Progenitor cell of endocrine pancreas (in vitro differentiated cells): ENCODE data around the gene ECSCR. TPM values are rescaled to one million over a fixed set of nuclear protein-coding genes. Genes with fewer than 3 reads are reported as not detected.

ENCODE experiments used
- DNase-seq: peaks from one replicate; pipeline ENCODE4 v3.0.0; 2021; ENCODE audit warnings: low spot score; ENCODE audit not compliant: unreplicated experiment
- H3K27ac Mint-ChIP-seq: 2 replicates; pipeline ENCODE4 v1.8.0; 2021; ENCODE audit warnings: mild to moderate bottlenecking, moderate library complexity, mixed read lengths
- H3K27me3 Mint-ChIP-seq: 2 replicates; pipeline ENCODE4 v1.8.0; 2021; ENCODE audit warnings: mixed read lengths
- H3K36me3 Mint-ChIP-seq: 2 replicates; pipeline ENCODE4 v1.8.0; 2022; ENCODE audit warnings: mixed read lengths; ENCODE audit not compliant: insufficient read depth
- H3K4me1 Mint-ChIP-seq: 2 replicates; pipeline ENCODE4 v1.8.0; 2021; ENCODE audit warnings: low read depth, mixed read lengths
- H3K4me3 Mint-ChIP-seq: 2 replicates; pipeline ENCODE4 v1.8.0; 2021; ENCODE audit warnings: low read depth, mild to moderate bottlenecking, moderate library complexity, mixed read lengths
- H3K9me3 Mint-ChIP-seq: 2 replicates; pipeline ENCODE4 v1.8.0; 2021; ENCODE audit warnings: low read depth, mixed read lengths
- CTCF ChIP-seq: fragments of 200-600 bp; sonication (generic); IDR thresholded peaks from one replicate; pipeline ENCODE4 v1.5.0; 2021; ENCODE audit warnings: antibody characterized with exemption, mild to moderate bottlenecking; ENCODE audit not compliant: unreplicated experiment
- total RNA-seq: library from RNA; stranded (reverse); gene quantifications from 2 replicates; pipeline ENCODE4 v1.2.1, GENCODE V29; 2021

The ECSCR gene
- total RNA-seq, 1 donor from 2014 or later, result not detected

GRCh38 chr5:139407517-139407916, 55.0 kb downstream of the ECSCR start:
- no peak overlapping the region for H3K4me3 Mint-ChIP-seq
- H3K27me3 Mint-ChIP-seq, result no peaks in the 10 kb centered on the region
- no peak for DNase-seq
- no peaks in the 10 kb centered on the region for H3K36me3 Mint-ChIP-seq
- peaks cover 13% of the 10 kb centered on the region for H3K4me1 Mint-ChIP-seq
- no peaks in the 10 kb centered on the region for H3K9me3 Mint-ChIP-seq
- no peak for TF ChIP-seq CTCF
- no peak overlapping the region for H3K27ac Mint-ChIP-seq

- Mint-ChIP-seq H3K27me3 (no peaks in the 10 kb centered on the region), H3K4me1 (peaks cover 13% of the 10 kb centered on the region), H3K4me3 (no peak overlapping the region), H3K27ac (no peak overlapping the region), H3K9me3 (no peaks in the 10 kb centered on the region), H3K36me3 (no peaks in the 10 kb centered on the region)
- no peak for DNase-seq
- TF ChIP-seq CTCF, result no peak
Measured at GRCh38 chr5:139406963-139407362, 55.6 kb downstream of the ECSCR start.

GRCh38 chr5:139404484-139404840, 58.1 kb downstream of the ECSCR start:
- Mint-ChIP-seq H3K27ac (peak overlapping the region; percentile 99), H3K4me3 (peak overlapping the region; percentile 98)

GRCh38 chr5:139403787-139404483, 58.6 kb downstream of the ECSCR start, which contains the start of gene SPATA24:
Gene SPATA24, minus strand, starts transcription at chr5:139404089. Its CDS starts 29 bp downstream, at chr5:139404060.
- Mint-ChIP-seq H3K27ac (peak within 1 kb of the TSS; percentile 99), H3K27me3 (no peaks in the 10 kb centered on the region)

More at GRCh38 chr5:139404484-139404840, 58.1 kb downstream of the ECSCR start:
- no peak for DNase-seq
- peaks cover 13% of the 10 kb centered on the region for H3K4me1 Mint-ChIP-seq
- H3K9me3 Mint-ChIP-seq, result no peaks in the 10 kb centered on the region
- H3K27me3 Mint-ChIP-seq, result no peaks in the 10 kb centered on the region
- H3K36me3 Mint-ChIP-seq, result peaks cover 2% of the 10 kb centered on the region
- TF ChIP-seq CTCF, result no peak

GRCh38 chr5:139403418-139403786, 59.1 kb downstream of the ECSCR start:
- peak overlapping the region; percentile 98 for H3K4me3 Mint-ChIP-seq
- H3K4me1 Mint-ChIP-seq, result peaks cover 13% of the 10 kb centered on the region
- no peaks in the 10 kb centered on the region for H3K9me3 Mint-ChIP-seq
- TF ChIP-seq CTCF, result no peak
- H3K36me3 Mint-ChIP-seq, result peaks cover 2% of the 10 kb centered on the region
- H3K27ac Mint-ChIP-seq, result peak overlapping the region; percentile 99
- DNase-seq, result no peak
- H3K27me3 Mint-ChIP-seq, result no peaks in the 10 kb centered on the region

More at GRCh38 chr5:139403787-139404483, 58.6 kb downstream of the ECSCR start, which contains the start of gene SPATA24:
- peak within 1 kb of the TSS; percentile 98 for H3K4me3 Mint-ChIP-seq
- peaks cover 13% of the 10 kb centered on the region for H3K4me1 Mint-ChIP-seq
- peaks cover 2% of the 10 kb centered on the region for H3K36me3 Mint-ChIP-seq
- no peak for TF ChIP-seq CTCF
- DNase-seq, result peak; percentile 91
- H3K9me3 Mint-ChIP-seq, result no peaks in the 10 kb centered on the region
